NCI-H460 (cell line): ENCODE data around the gene REXO1. TPM values are rescaled to one million over a fixed set of nuclear protein-coding genes. Genes with fewer than 3 reads are reported as not detected.
A peak's percentile ranks its signal among the peaks of the same experiment; 100 is the strongest.
"Not testable (repeated sequence)": the region's sequence is repeated elsewhere in the genome, so short reads cannot be mapped to it uniquely, and the experiment has no call there.

Experiments
- DNase-seq: peaks from one replicate; pipeline ENCODE4 v3.0.0-alpha.2; 2016; ENCODE audit warnings: low read depth; ENCODE audit errors: extremely low read depth
- total RNA-seq: library from RNA; depleted of rRNA; stranded (reverse); fragments of >200 nt; shearing (Covaris generic); gene quantifications from 2 replicates; pipeline ENCODE4 v1.2.3, GENCODE V29; 2014

The REXO1 gene
- total RNA-seq, 1 experiment from 2014 or later, result 6.6 TPM

DNA sequence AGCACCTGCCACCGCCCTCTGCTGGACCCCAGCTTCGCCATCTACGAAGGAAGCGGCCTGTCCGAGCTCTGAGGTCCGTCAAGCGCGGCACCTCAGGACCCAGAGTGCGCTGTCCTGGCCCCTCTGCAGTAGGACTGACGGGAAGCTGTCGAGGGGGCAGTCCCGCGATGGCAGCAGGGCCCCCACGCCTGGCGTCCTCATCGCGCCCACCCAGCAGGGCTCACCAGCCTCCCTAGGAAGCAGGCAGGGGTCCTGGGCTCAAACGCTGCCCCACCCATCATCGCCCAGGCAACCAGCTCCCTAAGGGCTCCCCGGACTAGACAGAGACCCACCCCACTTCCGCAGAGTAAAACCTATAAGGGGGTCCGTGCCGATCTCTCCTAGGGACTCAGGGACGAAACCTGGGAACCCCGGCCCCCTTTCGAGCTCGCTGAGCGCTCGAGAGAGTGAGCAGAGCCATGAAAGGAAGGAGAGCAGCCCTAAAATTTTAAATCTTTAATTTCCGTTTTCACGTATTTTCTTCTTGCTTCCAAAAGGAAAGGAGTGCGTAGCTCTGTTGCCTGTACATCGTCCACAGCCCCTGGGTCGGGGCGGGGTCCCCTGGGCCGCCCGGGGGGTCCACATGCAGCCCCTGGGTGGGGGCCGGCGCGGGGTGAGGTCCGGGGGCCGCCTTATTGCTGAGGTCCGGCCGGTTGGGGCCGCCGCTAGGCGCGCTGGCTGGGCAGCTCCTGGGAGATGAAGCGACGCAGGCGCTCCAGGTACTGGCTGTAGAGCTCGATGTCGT lies 28.4 kb upstream of the REXO1 start:
- not testable (repeated sequence) for DNase-seq

DNA sequence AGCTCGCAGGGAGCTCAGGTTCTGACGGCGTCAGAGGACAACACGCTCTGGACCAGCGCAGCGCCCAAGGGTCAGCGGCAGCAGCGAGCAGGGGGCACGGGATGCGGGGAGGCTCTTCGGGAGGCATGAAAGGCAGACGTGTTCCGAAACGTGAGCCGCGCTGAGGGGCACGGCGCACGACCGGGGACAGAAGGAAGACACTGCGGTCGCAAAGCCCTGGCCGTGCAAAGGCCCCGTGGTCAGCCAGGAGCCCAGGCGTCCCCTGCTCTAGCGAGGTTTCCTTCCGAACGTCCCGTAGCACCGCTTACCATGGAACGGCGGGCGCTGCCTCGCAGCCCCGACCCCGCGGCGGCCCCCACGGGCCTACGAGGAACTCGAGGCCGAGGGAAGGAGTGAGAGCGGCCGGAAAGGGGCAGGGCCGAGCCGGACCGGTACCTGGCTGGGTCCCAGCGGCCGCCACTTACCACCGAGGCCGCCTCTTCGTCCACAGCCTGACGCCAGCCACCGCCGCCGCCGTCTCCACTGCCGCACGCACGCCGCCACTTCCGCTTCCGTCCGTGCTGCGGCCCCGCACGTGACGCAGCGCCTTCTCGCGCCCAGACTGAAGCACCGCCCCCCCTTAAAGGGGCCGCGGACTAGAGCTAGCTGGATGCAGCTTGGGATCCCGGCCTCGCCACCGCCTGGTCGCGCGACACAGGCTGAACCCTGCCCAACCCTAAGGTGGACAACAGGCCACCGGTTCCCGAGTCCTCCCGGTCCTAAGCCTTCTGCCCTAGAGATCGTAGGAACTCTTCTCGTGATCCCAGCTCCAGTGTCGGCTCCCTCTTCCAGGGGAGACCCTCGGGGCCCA lies 27.6 kb upstream of the REXO1 start:
- DNase-seq, result peak; percentile 75

GRCh38 chr19:1875265-1875645 lies 27.0 kb upstream of the REXO1 start:
- not testable (repeated sequence) for DNase-seq

- no peak for DNase-seq
Observed at GRCh38 chr19:1874554-1875185, 26.4 kb upstream of the REXO1 start.

- no peak for DNase-seq
Observed at GRCh38 chr19:1873524-1874473, 25.5 kb upstream of the REXO1 start.

DNA sequence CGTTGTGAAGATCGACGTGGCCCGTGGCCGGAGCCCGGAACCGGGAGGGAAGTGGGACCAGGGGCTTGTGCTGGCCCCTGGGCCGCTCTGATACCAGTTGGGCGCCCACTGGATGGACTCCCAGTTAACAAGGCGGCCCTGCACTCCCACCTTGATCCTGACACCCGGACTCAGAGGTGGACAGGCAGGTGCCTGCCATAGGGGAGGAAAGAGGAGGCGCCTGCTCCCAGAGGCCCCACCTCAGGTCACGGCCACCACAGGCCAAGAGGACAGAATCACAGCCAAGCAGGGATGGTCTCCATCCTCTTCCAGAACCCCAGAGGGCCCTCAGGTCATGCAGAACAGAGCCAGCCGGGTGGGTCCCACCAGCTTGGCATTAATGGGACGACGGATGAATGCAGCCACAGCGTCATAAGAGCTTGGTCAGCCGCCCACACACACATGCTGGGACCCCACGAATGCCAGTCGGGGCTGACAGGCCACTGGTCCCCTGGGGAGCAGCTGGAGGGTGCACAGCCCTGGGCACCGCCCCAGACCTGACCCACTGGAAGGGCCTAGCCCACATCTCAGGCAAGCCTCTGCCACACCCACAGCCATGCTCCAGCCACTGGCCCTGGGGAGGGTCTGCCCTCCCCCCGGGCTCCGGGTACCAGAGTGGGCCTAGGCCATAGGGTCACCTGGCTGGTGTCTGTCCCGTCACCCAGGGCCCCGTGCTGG lies 24.7 kb upstream of the REXO1 start:
- no peak for DNase-seq

DNA sequence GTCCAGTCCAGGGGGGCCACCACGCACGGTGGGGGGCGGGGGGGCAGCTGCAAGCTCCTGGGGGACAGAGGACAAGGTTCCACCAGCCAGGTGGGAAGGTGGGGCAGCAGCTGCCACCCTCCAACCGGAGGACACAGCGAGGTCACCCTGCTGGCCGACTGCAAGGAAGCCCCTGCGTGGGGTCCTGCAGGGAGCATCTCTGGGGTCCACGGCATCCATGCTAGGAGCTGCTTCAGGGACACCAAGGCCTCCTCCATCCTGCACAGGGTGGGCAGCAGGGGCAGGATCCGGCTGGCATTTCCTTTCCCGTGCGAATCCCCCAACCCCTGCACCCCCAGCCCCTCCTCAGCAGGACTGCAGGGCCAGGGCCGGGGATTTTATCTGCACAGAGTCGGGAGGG lies 23.3 kb upstream of the REXO1 start:
- DNase-seq, result no peak

GRCh38 chr19:1871140-1871597 lies 22.9 kb upstream of the REXO1 start:
- no peak for DNase-seq

- DNase-seq, result no peak
Observed at GRCh38 chr19:1868971-1869370, 20.7 kb upstream of the REXO1 start.

DNA sequence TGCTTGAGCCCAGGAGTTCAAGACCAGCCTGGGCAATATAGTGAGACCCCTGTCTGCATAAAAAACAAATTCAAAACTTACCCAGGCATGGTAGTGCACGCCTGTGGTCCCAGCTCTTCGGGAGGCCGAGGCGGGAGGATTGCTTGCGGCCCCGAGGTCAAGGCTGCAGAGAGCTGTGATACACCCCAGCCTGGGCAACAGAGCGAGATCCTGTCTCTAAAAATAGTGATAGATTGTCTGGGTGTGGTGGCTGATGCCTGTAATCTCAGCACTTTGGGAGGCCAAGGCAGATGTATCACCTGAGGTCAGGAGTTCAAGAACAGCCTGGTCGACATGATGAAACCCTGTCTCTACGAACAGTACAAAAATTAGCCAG lies 19.1 kb upstream of the REXO1 start:
- DNase-seq, result no peak

DNA sequence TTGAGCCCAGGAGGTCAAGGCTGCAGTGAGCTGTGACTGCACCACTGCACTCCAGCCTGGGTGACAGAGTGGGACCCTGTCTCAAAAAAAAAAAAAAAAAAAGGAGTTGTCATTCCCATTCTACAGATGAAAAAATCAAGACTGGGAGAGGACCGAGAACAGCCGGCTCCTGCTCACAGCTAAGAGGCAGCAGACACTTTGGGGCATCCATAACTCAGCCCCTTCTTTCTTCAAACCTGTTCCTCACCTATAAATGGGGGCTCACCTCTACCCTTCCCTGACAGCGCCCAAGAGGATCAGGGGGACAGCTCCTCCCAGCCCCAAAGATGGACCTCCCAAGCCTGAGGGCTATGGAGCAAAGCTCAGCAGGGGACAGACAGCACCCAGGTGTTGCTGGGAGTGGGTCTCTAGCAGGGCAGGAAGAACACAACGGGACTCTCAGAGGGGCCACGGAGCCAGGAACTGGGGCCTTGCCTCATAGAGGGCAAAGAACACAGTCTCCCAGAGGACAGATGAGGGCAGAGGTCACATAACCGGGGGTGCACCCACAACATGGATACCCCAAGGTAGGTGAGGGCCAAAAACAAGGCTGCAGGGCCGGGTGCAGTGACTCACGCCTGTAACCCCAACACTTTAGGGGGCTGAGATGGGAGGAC lies 18.5 kb upstream of the REXO1 start:
- DNase-seq, result no peak

DNA sequence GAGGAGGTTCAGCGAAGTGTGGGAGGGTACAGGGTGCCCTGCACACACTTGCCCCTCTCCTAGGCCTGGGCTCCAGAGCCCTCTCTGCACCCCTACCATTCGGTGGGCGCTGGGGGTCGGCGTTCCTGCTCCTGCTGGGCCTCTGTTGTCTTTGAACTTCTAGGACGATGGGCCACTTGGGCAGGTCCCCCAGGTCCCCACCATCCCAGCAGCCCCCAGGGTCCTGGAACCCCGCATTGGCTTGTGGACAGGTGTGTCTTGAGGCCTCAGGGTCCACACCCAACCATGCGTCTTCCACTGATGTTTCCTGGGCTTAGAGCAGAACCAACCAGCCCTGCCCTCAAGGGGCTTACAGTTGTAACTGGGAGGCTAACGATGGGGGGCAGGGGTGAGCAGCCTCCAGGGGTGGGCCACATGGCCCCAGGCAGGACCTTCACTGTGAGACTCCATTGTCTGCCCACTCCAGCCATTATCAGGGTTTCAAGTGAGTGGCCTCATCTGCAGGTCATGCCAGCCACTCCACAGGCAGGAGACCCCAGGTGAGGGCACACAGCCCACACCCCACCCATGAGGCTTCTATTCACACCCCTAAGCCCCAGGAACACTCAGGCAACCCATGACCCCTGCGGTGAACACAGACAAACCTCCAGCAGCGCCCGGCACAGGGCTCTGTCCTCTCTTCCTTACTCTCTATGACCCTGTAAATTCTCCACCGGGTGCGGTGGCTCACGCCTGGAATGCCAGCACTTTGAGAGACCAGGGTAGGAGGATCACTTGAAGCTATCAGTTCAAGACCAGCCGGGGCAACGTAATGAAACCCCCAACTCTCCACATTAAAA lies 17.1 kb upstream of the REXO1 start:
- no peak for DNase-seq

DNA sequence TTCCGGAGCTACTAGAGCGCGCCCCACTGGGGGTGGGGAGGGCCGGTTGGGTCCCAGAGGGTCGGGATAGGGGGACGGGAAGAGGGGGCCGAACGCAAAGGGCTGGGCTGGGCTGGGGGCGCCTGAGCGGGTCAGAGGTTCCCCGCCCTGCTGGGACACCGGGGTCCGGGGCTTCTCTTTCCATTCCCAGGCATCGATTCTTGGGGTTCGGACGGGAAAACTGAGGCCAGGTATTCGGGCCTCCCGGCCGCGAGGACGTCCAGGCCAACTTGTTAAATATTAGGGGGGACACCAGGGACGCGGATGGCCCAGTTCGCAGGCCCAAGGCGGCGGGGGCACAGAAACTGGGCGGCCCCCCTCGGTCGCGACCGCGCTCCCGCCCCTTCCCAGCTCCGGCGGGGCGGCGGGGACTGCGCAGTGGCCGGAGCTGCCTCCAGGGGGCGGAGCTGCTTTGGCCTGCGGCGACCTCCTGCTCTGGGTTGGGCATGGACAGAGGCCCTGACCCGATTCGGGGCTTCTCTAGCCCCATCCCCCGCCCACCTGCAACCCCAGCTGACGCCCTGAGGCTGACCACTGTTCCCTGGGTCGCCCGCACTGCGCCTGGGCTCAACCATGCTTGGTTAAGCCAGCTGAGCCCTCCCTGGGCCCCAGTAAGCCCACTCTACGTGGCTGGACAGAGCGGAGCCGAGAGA lies 16.3 kb upstream of the REXO1 start:
- DNase-seq, result no peak

- peak; percentile 87 for DNase-seq
Observed at GRCh38 chr19:1863638-1864479, 15.6 kb upstream of the REXO1 start.

GRCh38 chr19:1863328-1863637 lies 15.0 kb upstream of the REXO1 start, which contains the start of gene KLF16:
KLF16 (minus strand) TSS chr19:1863579; CDS start chr19:1863497, 82 bp downstream.
- no peak for DNase-seq

DNA sequence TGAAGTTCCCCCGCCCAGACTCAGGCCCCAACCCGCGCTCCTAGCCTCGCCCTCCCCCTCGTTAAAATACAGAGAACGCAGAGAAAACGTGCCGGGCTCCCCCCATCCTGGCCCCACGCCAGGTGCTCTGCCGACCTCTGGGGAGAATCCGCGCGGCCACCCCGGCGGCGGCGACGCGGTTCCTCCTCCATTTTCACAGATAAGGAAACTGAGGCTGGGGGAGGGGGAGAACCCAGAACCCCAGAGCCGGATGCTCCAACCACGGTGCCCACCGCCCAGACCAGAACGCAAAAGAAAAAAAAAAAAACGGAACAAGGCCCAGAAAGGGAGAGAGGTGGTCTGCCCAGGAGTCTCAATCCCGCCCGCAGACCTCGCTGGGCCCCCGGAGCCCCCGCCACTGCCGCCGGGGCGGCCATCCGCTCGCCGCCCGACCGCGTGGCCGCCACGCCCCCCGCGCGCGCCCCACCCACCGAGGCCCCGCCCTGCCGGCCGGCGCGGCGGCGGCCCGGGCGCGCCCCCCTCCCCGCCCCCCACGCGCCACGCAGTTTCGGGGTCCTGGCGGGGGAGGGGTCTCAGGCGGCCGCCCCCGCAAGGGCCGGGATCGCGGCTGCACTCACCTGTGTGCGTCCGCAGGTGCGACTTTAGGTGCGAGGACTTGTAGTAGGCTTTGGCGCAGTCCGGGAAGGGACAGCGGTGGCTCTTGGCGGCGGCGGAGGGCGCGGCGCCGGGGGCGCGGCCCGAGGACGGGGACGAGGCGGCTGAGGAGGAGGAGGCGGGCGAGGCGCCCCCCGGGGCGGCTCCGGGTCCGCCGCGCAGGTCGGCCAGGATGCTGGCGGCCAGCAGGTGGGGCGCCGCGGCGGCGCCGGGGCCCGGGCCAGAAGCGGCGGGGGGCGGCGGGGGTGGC lies 14.4 kb upstream of the REXO1 start:
- DNase-seq, result no peak
